GM19467 (cell line): ENCODE measurements around the gene KDM6A.
"Not testable (repeated sequence)": the region's sequence is repeated elsewhere in the genome, so short reads cannot be mapped to it uniquely, and the experiment has no call there.

ENCODE experiments used
- ATAC-seq: cut with Tn5 transposase; IDR thresholded peaks from one replicate; pipeline ENCODE4 v1.9.1; 2021; ENCODE audit warnings: mild to moderate bottlenecking, moderate library complexity; ENCODE audit not compliant: unreplicated experiment

KDM6A gene

GRCh38 chrX:45068569-45068968, 195.6 kb downstream of the KDM6A start:
- ATAC-seq = no peak

GRCh38 chrX:45070116-45071007, 197.4 kb downstream of the KDM6A start:
- ATAC-seq = no peak

GRCh38 chrX:45073011-45073410, 200.0 kb downstream of the KDM6A start:
- not testable (repeated sequence) for ATAC-seq

- ATAC-seq = peak; percentile 91
These were observed 204.9 kb downstream of the KDM6A start for GRCh38 chrX:45077748-45078424.

GRCh38 chrX:45083314-45083713, 210.3 kb downstream of the KDM6A start:
- no peak for ATAC-seq

GRCh38 chrX:45110494-45110893, 237.5 kb downstream of the KDM6A start:
- no peak for ATAC-seq

- ATAC-seq = no peak
These were observed 253.2 kb downstream of the KDM6A start for GRCh38 chrX:45126158-45126557.

- no peak for ATAC-seq
These were observed 256.0 kb downstream of the KDM6A start for GRCh38 chrX:45128896-45129454.

GRCh38 chrX:45133465-45133864, 260.5 kb downstream of the KDM6A start:
- no peak for ATAC-seq

GRCh38 chrX:45134315-45134731, 261.3 kb downstream of the KDM6A start:
- no peak for ATAC-seq

GRCh38 chrX:45134775-45135174, 261.8 kb downstream of the KDM6A start:
- no peak for ATAC-seq

- ATAC-seq = not testable (repeated sequence)
These were observed 262.5 kb downstream of the KDM6A start for GRCh38 chrX:45135391-45136075.

- ATAC-seq = no peak
These were observed 264.5 kb downstream of the KDM6A start for GRCh38 chrX:45137531-45137930.

GRCh38 chrX:45138525-45138924, 265.5 kb downstream of the KDM6A start:
- no peak for ATAC-seq

GRCh38 chrX:45140812-45141211, 267.8 kb downstream of the KDM6A start:
- no peak for ATAC-seq

GRCh38 chrX:45142185-45142584, 269.2 kb downstream of the KDM6A start:
- ATAC-seq = no peak

- no peak for ATAC-seq
These were observed 270.5 kb downstream of the KDM6A start for GRCh38 chrX:45143455-45143854.

- no peak for ATAC-seq
These were observed 272.7 kb downstream of the KDM6A start for GRCh38 chrX:45145492-45146215.

- no peak for ATAC-seq
These were observed 277.8 kb downstream of the KDM6A start for GRCh38 chrX:45150821-45151220.

GRCh38 chrX:45154033-45154360, 281.0 kb downstream of the KDM6A start:
- no peak for ATAC-seq

- ATAC-seq = no peak
These were observed 281.5 kb downstream of the KDM6A start for GRCh38 chrX:45154462-45154861.
